ENCODE data around the gene LGALSL. TPM values are rescaled to one million over a fixed set of nuclear protein-coding genes. Genes with fewer than 3 reads are reported as not detected.

LGALSL gene
- total RNA-seq, 1 experiment from 2014 or later, result 14.2 TPM

DNA sequence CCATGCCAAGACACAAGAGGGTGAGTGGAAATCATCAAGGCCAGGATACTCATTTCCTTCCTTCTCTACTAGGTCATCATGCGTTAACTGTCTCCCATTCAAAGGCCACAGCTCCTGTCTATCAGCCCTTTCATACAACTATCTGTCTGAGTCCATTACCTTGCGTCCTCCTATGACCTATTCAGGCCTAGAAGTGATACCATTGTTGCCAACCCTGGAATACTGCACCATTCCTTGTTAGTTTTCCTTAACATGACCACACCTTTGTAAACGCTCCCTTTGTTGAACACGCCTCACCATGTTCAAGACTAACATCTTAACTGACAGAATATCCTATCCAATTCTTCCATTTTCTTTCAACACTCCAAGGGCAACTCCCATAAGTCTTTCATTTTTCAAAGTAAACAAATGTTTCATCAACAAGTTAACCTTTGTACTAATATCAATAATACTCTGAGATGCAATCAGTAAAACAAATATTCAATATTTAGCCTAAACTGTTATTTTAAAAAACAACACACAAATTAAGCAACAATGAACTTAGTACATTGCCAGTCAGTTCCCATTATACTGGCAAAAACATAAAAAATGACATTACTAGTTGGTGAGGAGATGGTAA is 19.8 kb upstream of the LGALSL start:
- H3K79me2 ChIP-seq (ENCODE audit: insufficient read depth, low read length), result no peaks in the 10 kb centered on the region
- intact Hi-C loops (cut with micrococcal nuclease), result no loop called here
- ATAC-seq (no peak), DNase-seq (ENCODE audit: low read depth, low spot score) (no peak)
- H3K9me2 ChIP-seq (ENCODE audit: insufficient read depth), result no peaks in the 10 kb centered on the region
- no peak overlapping the region for H3K4me2 ChIP-seq (ENCODE audit: low read length)
- TF ChIP-seq ELF1 (IDR thresholded peaks at IDR 0.05; ENCODE audit: borderline replicate concordance, low read depth), result no peak
- no TSS peak for BruUV-seq (replicated peaks)
- CTCF ChIA-PET, result no interaction called here
- no peak overlapping the region for H3K27ac ChIP-seq (ENCODE audit: low read depth, low read length)
- H3K36me3 ChIP-seq (ENCODE audit: control insufficient read depth in 1 of 2, insufficient read depth in 2 of 2, low read length in 2 of 2), result no peaks in the 10 kb centered on the region
- no peaks in the 10 kb centered on the region for H3K27me3 ChIP-seq (ENCODE audit: insufficient read depth, low read length)
- 0 out of 4 replicates have a peak, but pooled peaks cover 0 to 4% of the 10 kb centered on the region in 2 experiments for H3K4me1 ChIP-seq (ENCODE audit: control insufficient read depth in 1 of 2, insufficient read depth in 2 of 2, low read length in 2 of 2)
- no peaks in the 10 kb centered on the region; a peak in 1 of 4 replicates for H3K9me3 ChIP-seq (ENCODE audit: control insufficient read depth in 1 of 2, insufficient read depth in 1 of 2, low read depth in 1 of 2, low read length in 2 of 2)
- POLR2A ChIA-PET, result no interaction called here
- H2AFZ ChIP-seq (ENCODE audit: low read depth, low read length, poor library complexity, severe bottlenecking), result no peak overlapping the region
- no peak overlapping the region for H3K4me3 ChIP-seq (replicated peaks in 1 of 2; ENCODE audit: low read depth in 1 of 2, low read length in 2 of 2)
- H4K20me1 ChIP-seq (ENCODE audit: insufficient read depth), result no peaks in the 10 kb centered on the region
- RAD21 ChIA-PET (ENCODE audit: low non-redundant PET in 1 of 2, low total read pairs in 2 of 2, uncharacterized antibody in 2 of 2, unreplicated experiment in 2 of 2), result no interaction called here
- no peak overlapping the region for H3K9ac ChIP-seq (ENCODE audit: low read length)

DNA sequence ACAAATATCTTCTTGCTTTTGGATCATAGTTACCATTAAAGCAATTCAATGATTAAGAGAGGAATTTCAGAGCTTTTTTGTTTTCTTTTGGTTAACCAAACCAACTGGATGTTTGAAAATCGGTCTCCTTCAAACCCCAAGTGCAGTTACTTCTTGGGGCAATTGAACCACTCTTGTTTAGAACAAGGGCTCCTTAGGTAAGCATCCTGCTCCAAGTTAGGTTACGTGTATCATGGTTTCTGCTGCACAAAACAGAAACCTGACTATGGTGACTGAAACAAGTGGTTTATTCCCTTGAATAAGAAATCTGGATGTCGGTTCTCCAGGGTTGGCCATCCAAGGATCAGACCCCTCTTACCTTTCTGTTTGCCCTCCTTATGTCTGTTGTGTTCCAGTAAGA is 16.1 kb upstream of the LGALSL start:
- Histone ChIP-seq H3K79me2 (ENCODE audit: insufficient read depth, low read length) (no peaks in the 10 kb centered on the region), H3K27me3 (ENCODE audit: insufficient read depth, low read length) (no peaks in the 10 kb centered on the region), H3K9ac (ENCODE audit: low read length) (no peak overlapping the region), H3K36me3 (ENCODE audit: control insufficient read depth in 1 of 2, insufficient read depth in 2 of 2, low read length in 2 of 2) (no peaks in the 10 kb centered on the region), H3K9me3 (ENCODE audit: control insufficient read depth in 1 of 2, insufficient read depth in 1 of 2, low read depth in 1 of 2, low read length in 2 of 2) (no peaks in the 10 kb centered on the region), H3K4me2 (ENCODE audit: low read length) (no peak overlapping the region), H2AFZ (ENCODE audit: low read depth, low read length, poor library complexity, severe bottlenecking) (no peak overlapping the region), H3K27ac (ENCODE audit: low read depth, low read length) (no peak overlapping the region), H3K4me3 (replicated peaks in 1 of 2; ENCODE audit: low read depth in 1 of 2, low read length in 2 of 2) (no peak overlapping the region), H3K9me2 (ENCODE audit: insufficient read depth) (no peaks in the 10 kb centered on the region), H4K20me1 (ENCODE audit: insufficient read depth) (no peaks in the 10 kb centered on the region), H3K4me1 (ENCODE audit: control insufficient read depth in 1 of 2, insufficient read depth in 2 of 2, low read length in 2 of 2) (0 out of 4 replicates have a peak, but pooled peaks cover 0 to under 1% of the 10 kb centered on the region in 2 experiments)
- DNase-seq (ENCODE audit: low read depth, low spot score) (no peak), ATAC-seq (no peak)
- ChIA-PET CTCF (no interaction called here), RAD21 (ENCODE audit: low non-redundant PET in 1 of 2, low total read pairs in 2 of 2, uncharacterized antibody in 2 of 2, unreplicated experiment in 2 of 2) (no interaction called here), POLR2A (no interaction called here)
- no peak for TF ChIP-seq SP1 (IDR thresholded peaks at IDR 0.05; ENCODE audit: low read depth)
- TF ChIP-seq EZH2phosphoT487 (IDR thresholded peaks at IDR 0.05; ENCODE audit: borderline replicate concordance), result no peak
- no peak for TF ChIP-seq YY1 (IDR thresholded peaks at IDR 0.05; ENCODE audit: extremely low read depth, insufficient replicate concordance, low read depth, low read length)
- no peak for TF ChIP-seq POLR2AphosphoS5 (IDR thresholded peaks at IDR 0.05; ENCODE audit: low read depth, low read length)
- TF ChIP-seq REST (IDR thresholded peaks at IDR 0.05; ENCODE audit: low read depth), result no peak
- TF ChIP-seq SRF (IDR thresholded peaks at IDR 0.05; ENCODE audit: low read depth), result no peak
- no peak for TF ChIP-seq CBX3 (IDR thresholded peaks at IDR 0.05; ENCODE audit: low read depth)
- TF ChIP-seq EZH2 (IDR thresholded peaks at IDR 0.05), result no peak
- TF ChIP-seq JUND (IDR thresholded peaks at IDR 0.05), result no peak
- no peak for TF ChIP-seq ZFX (IDR thresholded peaks at IDR 0.05)
- TF ChIP-seq MAX (IDR thresholded peaks at IDR 0.05), result no peak
- TF ChIP-seq FOSL1 (IDR thresholded peaks at IDR 0.05; ENCODE audit: low read depth), result no peak
- no peak for TF ChIP-seq TCF7L2 (IDR thresholded peaks at IDR 0.05; ENCODE audit: borderline replicate concordance, extremely low read depth, insufficient read depth, insufficient read length)
- no peak for TF ChIP-seq SIN3A (IDR thresholded peaks at IDR 0.05; ENCODE audit: low read depth)
- intact Hi-C loops (cut with micrococcal nuclease), result no loop called here
- no TSS peak for BruUV-seq (replicated peaks)

All from HCT116 (cell line).